Liver (tissue), 9 donors: Measurements from ENCODE around the gene SGO2. TPM values are rescaled to one million over a fixed set of nuclear protein-coding genes. Genes with fewer than 3 reads are reported as not detected.

Source experiments
- DNase-seq: peaks from one replicate; pipeline ENCODE4 v3.0.0-alpha.2; 2017; ENCODE audit warnings: low spot score
- H3K27ac ChIP-seq, 2 donors: one replicate each; pipeline ENCODE4 v1.7.0; 2013; ENCODE audit warnings: inconsistent platforms in 2 of 2, low read length in 2 of 2, control low read depth in 1 of 2, low read depth in 1 of 2, mild to moderate bottlenecking in 1 of 2
- H3K27me3 ChIP-seq, 4 donors: one replicate each; pipeline versions ENCODE4 v1.6.1 to v1.7.0; 2013; ENCODE audit warnings: low read length in 3 of 4, inconsistent platforms in 1 of 4, mild to moderate bottlenecking in 1 of 4, moderate library complexity in 1 of 4; ENCODE audit not compliant: control insufficient read depth in 4 of 4, insufficient read depth in 4 of 4
- H3K36me3 ChIP-seq, 4 donors: one replicate each; pipeline versions ENCODE4 v1.6.1 to v1.7.0; 2013; ENCODE audit warnings: low read length in 3 of 4, mild to moderate bottlenecking in 3 of 4, low read depth in 1 of 4, moderate library complexity in 1 of 4; ENCODE audit not compliant: control insufficient read depth in 4 of 4, insufficient read depth in 3 of 4
- H3K4me1 ChIP-seq, 4 donors: one replicate each; pipeline versions ENCODE4 v1.6.1 to v1.7.0; 2013; ENCODE audit warnings: low read length in 3 of 4, mild to moderate bottlenecking in 3 of 4, moderate library complexity in 1 of 4; ENCODE audit not compliant: control insufficient read depth in 4 of 4, insufficient read depth in 4 of 4
- H3K4me3 ChIP-seq, 3 donors: one replicate each; pipeline versions ENCODE4 v1.6.1 to v1.7.0; 2013; ENCODE audit warnings: low read length in 3 of 3, control low read depth in 1 of 3, low read depth in 1 of 3, mild to moderate bottlenecking in 1 of 3
- H3K9ac ChIP-seq, 2 donors: one replicate each; pipeline ENCODE4 v1.7.0; 2013; ENCODE audit warnings: low read length in 2 of 2, mild to moderate bottlenecking in 2 of 2, moderate library complexity in 2 of 2, control low read depth in 1 of 2, low read depth in 1 of 2
- H3K9me3 ChIP-seq, 4 donors: one replicate each; pipeline versions ENCODE4 v1.6.1 to v1.7.0; 2013; ENCODE audit warnings: low read length in 3 of 4; ENCODE audit not compliant: control insufficient read depth in 4 of 4
- ATF3 ChIP-seq: IDR thresholded peaks from 2 replicates; pipeline ENCODE4 v1.6.1; 2016; ENCODE audit warnings: antibody characterized with exemption
- EGR1 ChIP-seq, 2 donors: IDR thresholded peaks; 2 replicates each; pipeline ENCODE4 v1.6.1; 2016 to 2018; ENCODE audit warnings: antibody characterized with exemption in 2 of 2, low read depth in 2 of 2
- FOXA1 ChIP-seq: IDR thresholded peaks from 2 replicates; pipeline ENCODE4 v1.6.1; 2016; ENCODE audit warnings: antibody characterized with exemption
- FOXA2 ChIP-seq: IDR thresholded peaks from 2 replicates; pipeline ENCODE4 v1.6.1; 2016; ENCODE audit warnings: antibody characterized with exemption
- GABPA ChIP-seq, 2 donors: IDR thresholded peaks in 1 of 2; conservative IDR thresholded peaks in 1 of 2; 2 replicates each; pipeline ENCODE4 v1.6.1; 2016; ENCODE audit warnings: antibody characterized with exemption in 2 of 2, mild to moderate bottlenecking in 1 of 2, moderate library complexity in 1 of 2
- HNF4A ChIP-seq, 2 donors: conservative IDR thresholded peaks; 2 replicates each; pipeline ENCODE4 v1.6.1; 2016; ENCODE audit warnings: antibody characterized with exemption in 2 of 2, mild to moderate bottlenecking in 2 of 2
- NR2F2 ChIP-seq: IDR thresholded peaks from 2 replicates; pipeline ENCODE4 v1.6.1; 2016; ENCODE audit warnings: antibody characterized with exemption
- RAD21 ChIP-seq, 2 donors: IDR thresholded peaks; 2 replicates each; pipeline ENCODE4 v1.6.1; 2016; ENCODE audit warnings: antibody characterized with exemption in 2 of 2, mild to moderate bottlenecking in 2 of 2
- REST ChIP-seq: IDR thresholded peaks from 2 replicates; pipeline ENCODE4 v1.6.1; 2016; ENCODE audit warnings: antibody characterized with exemption, mild to moderate bottlenecking
- RXRA ChIP-seq, 2 donors: IDR thresholded peaks; 2 replicates each; pipeline ENCODE4 v1.6.1; 2017 to 2018; ENCODE audit warnings: antibody characterized with exemption in 2 of 2, mild to moderate bottlenecking in 1 of 2
- YY1 ChIP-seq: IDR thresholded peaks from 2 replicates; pipeline ENCODE4 v1.6.1; 2016; ENCODE audit warnings: antibody characterized with exemption, mild to moderate bottlenecking
- WGBS: extraction: QIAGEN DNeasy Blood & Tissue Kit; methylation state at CpG from one replicate; pipeline ENCODE4 v1.1.7; 2013; 5-methylcytosine and 5-hydroxymethylcytosine counted together
- polyA plus RNA-seq, 2 donors: library from polyadenylated mRNA; stranded (reverse) in 1 of 2; unstranded in 1 of 2; fragments of 200-250 nt in 1 of 2; fragments of >200 nt in 1 of 2; fragmentation: Nextera tagmentation in 1 of 2; extraction: Ambion mirVana in 1 of 2; gene quantifications; one replicate each; pipeline versions ENCODE4 v1.2.1 to v1.2.3, GENCODE V29; 2013 to 2015
- total RNA-seq, 2 donors: library from RNA; depleted of rRNA; stranded (reverse); fragments of >200 nt; gene quantifications; one replicate each; pipeline ENCODE4 v1.2.3, GENCODE V29; 2014
- donor health status: healthy.
- donor health status: healthy.
- donor health status: healthy.
- donor health status: healthy.
- donor health status: healthy.

Gene SGO2
- total and polyA plus RNA-seq, 4 donors, result 0.58 to 14.9 (median 0.77) TPM

GRCh38 chr2:200618054-200618419, 92.0 kb downstream of the SGO2 start:
- Histone ChIP-seq H3K4me3 (no peak overlapping the region), H3K36me3 (peaks cover 3 to 51% (median 33%) of the 10 kb centered on the region in 4 donors), H3K27me3 (no peaks in the 10 kb centered on the region), H3K27ac (peak overlapping the region; percentile 6 to 63), H3K9me3 (no peaks in the 10 kb centered on the region), H3K4me1 (peaks cover 9 to 71% (median 37%) of the 10 kb centered on the region in 4 donors), H3K9ac (peak overlapping the region in 1 of 2 donors; percentile 11)
- TF ChIP-seq HNF4A (conservative IDR thresholded peaks at IDR 0.05), result no peak
- 34% methylated on average over 3 of the region's 3 CpGs for WGBS
- no peak for DNase-seq

- no peak for DNase-seq
- 69% methylated on average over 3 of the region's 3 CpGs for WGBS
- Histone ChIP-seq H3K4me1 (peaks cover 12 to 71% (median 35%) of the 10 kb centered on the region in 4 donors), H3K27ac (peak overlapping the region; percentile 2 to 43), H3K36me3 (peaks cover 8 to 51% (median 36%) of the 10 kb centered on the region in 4 donors), H3K9ac (no peak overlapping the region), H3K4me3 (no peak overlapping the region), H3K9me3 (no peaks in the 10 kb centered on the region), H3K27me3 (no peaks in the 10 kb centered on the region)
- TF ChIP-seq ATF3, result no peak
- peak in 1 of 2 donors; percentile 27 for TF ChIP-seq RAD21 (IDR thresholded peaks at IDR 0.05)
Observed at GRCh38 chr2:200618590-200619021, 92.6 kb downstream of the SGO2 start.

- Histone ChIP-seq H3K36me3 (peaks cover 8 to 52% (median 40%) of the 10 kb centered on the region in 4 donors), H3K9ac (no peak overlapping the region), H3K4me3 (no peak overlapping the region), H3K27me3 (no peaks in the 10 kb centered on the region), H3K4me1 (peaks cover 12 to 71% (median 34%) of the 10 kb centered on the region in 4 donors), H3K9me3 (no peaks in the 10 kb centered on the region), H3K27ac (peak overlapping the region; percentile 2 to 43)
- TF ChIP-seq EGR1 (IDR thresholded peaks at IDR 0.05; ENCODE audit: low read depth in 2 of 2) (no peak), HNF4A (conservative IDR thresholded peaks at IDR 0.05) (peak in 1 of 2 donors; percentile 8), RXRA (IDR thresholded peaks at IDR 0.05) (peak in 1 of 2 donors; percentile 26), YY1 (no peak), FOXA1 (peak; percentile 64), REST (no peak), FOXA2 (peak; percentile 83), ATF3 (no peak), NR2F2 (no peak), GABPA (IDR thresholded peaks at IDR 0.05 in 1 of 2, conservative IDR thresholded peaks at IDR 0.05 in 1 of 2) (no peak)
- WGBS, result 35% methylated on average over 2 of the region's 2 CpGs
- DNase-seq, result no peak
Observed at GRCh38 chr2:200619279-200619678, 93.3 kb downstream of the SGO2 start.
